ENCODE results near the gene TIE1.

Gene TIE1

GRCh38 chr1:43312212-43312623 is 11.4 kb downstream of the TIE1 start:
- Histone ChIP-seq H3K9ac (ENCODE audit: low read length) (no peak overlapping the region), H4K20me1 (ENCODE audit: insufficient read depth, low read length) (no peaks in the 10 kb centered on the region), H3K4me2 (ENCODE audit: low read length) (no peak overlapping the region), H3K27ac (ENCODE audit: low read length) (no peak overlapping the region), H3K9me3 (ENCODE audit: insufficient read depth, low read length) (no peaks in the 10 kb centered on the region), H3K36me3 (replicated peaks; ENCODE audit: low read depth, low read length) (no peaks in the 10 kb centered on the region), H3K79me2 (ENCODE audit: low read length) (no peaks in the 10 kb centered on the region), H3K27me3 (ENCODE audit: low read depth, low read length) (no peaks in the 10 kb centered on the region), H2AFZ (ENCODE audit: low read depth, low read length) (no peak overlapping the region), H3K4me1 (ENCODE audit: low read length) (no peaks in the 10 kb centered on the region), H3K4me3 (ENCODE audit: low read length) (no peak overlapping the region)
- no peak for TF ChIP-seq EZH2phosphoT487 (IDR thresholded peaks at IDR 0.05; ENCODE audit: low read depth)
- TF ChIP-seq CTCF (IDR thresholded peaks at IDR 0.05; ENCODE audit: low read depth, low read length) = no peak

GRCh38 chr1:43312663-43313515 is 12.1 kb downstream of the TIE1 start:
- Histone ChIP-seq H3K9me3 (ENCODE audit: insufficient read depth, low read length) (no peaks in the 10 kb centered on the region), H3K27me3 (ENCODE audit: low read depth, low read length) (no peaks in the 10 kb centered on the region), H3K4me2 (ENCODE audit: low read length) (no peak overlapping the region), H3K4me3 (ENCODE audit: low read length) (no peak overlapping the region), H2AFZ (ENCODE audit: low read depth, low read length) (no peak overlapping the region), H3K27ac (ENCODE audit: low read length) (no peak overlapping the region), H4K20me1 (ENCODE audit: insufficient read depth, low read length) (no peaks in the 10 kb centered on the region), H3K4me1 (ENCODE audit: low read length) (no peaks in the 10 kb centered on the region), H3K79me2 (ENCODE audit: low read length) (no peaks in the 10 kb centered on the region), H3K36me3 (replicated peaks; ENCODE audit: low read depth, low read length) (no peaks in the 10 kb centered on the region), H3K9ac (ENCODE audit: low read length) (no peak overlapping the region)
- no peak for TF ChIP-seq CTCF (IDR thresholded peaks at IDR 0.05; ENCODE audit: low read depth, low read length)
- TF ChIP-seq EZH2phosphoT487 (IDR thresholded peaks at IDR 0.05; ENCODE audit: low read depth) = no peak

GRCh38 chr1:43313771-43314170 is 13.0 kb downstream of the TIE1 start:
- no peaks in the 10 kb centered on the region for H3K27me3 ChIP-seq (ENCODE audit: low read depth, low read length)
- TF ChIP-seq EZH2phosphoT487 (IDR thresholded peaks at IDR 0.05; ENCODE audit: low read depth) (no peak), CTCF (IDR thresholded peaks at IDR 0.05; ENCODE audit: low read depth, low read length) (no peak)
- H3K9ac ChIP-seq (ENCODE audit: low read length) = no peak overlapping the region
- H3K4me3 ChIP-seq (ENCODE audit: low read length) = no peak overlapping the region
- no peak overlapping the region for H3K4me2 ChIP-seq (ENCODE audit: low read length)
- no peaks in the 10 kb centered on the region for H4K20me1 ChIP-seq (ENCODE audit: insufficient read depth, low read length)
- no peaks in the 10 kb centered on the region for H3K79me2 ChIP-seq (ENCODE audit: low read length)
- H3K4me1 ChIP-seq (ENCODE audit: low read length) = no peaks in the 10 kb centered on the region
- H3K36me3 ChIP-seq (replicated peaks; ENCODE audit: low read depth, low read length) = no peaks in the 10 kb centered on the region
- H2AFZ ChIP-seq (ENCODE audit: low read depth, low read length) = no peak overlapping the region
- H3K9me3 ChIP-seq (ENCODE audit: insufficient read depth, low read length) = no peaks in the 10 kb centered on the region
- no peak overlapping the region for H3K27ac ChIP-seq (ENCODE audit: low read length)

DNA sequence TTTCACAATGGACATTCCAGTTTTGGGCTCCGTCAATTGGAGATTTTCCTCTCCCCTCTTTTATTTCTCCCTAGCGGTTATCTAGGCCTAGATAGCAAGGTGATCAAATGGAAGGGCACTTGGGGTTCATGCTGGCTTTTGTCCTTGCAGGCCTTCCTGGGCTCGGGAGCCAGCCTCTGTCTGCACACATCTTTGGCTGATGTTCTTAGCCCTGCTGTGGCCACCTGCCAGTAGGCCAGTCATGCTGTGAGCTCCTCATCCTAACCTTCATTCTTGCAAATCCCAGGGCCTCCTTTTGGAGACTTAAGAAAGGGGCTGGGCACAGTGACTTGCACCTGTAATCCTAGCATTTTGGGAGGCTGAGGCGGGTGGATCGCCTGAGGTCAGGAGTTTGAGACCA is 13.5 kb downstream of the TIE1 start:
- Histone ChIP-seq H3K4me2 (ENCODE audit: low read length) (no peak overlapping the region), H3K27ac (ENCODE audit: low read length) (no peak overlapping the region), H3K4me3 (ENCODE audit: low read length) (no peak overlapping the region), H3K9me3 (ENCODE audit: insufficient read depth, low read length) (no peaks in the 10 kb centered on the region), H4K20me1 (ENCODE audit: insufficient read depth, low read length) (no peaks in the 10 kb centered on the region), H3K9ac (ENCODE audit: low read length) (no peak overlapping the region), H2AFZ (ENCODE audit: low read depth, low read length) (no peak overlapping the region), H3K4me1 (ENCODE audit: low read length) (no peaks in the 10 kb centered on the region), H3K36me3 (replicated peaks; ENCODE audit: low read depth, low read length) (no peaks in the 10 kb centered on the region), H3K79me2 (ENCODE audit: low read length) (no peaks in the 10 kb centered on the region), H3K27me3 (ENCODE audit: low read depth, low read length) (no peaks in the 10 kb centered on the region)
- TF ChIP-seq CTCF (IDR thresholded peaks at IDR 0.05; ENCODE audit: low read depth, low read length) (no peak), EZH2phosphoT487 (IDR thresholded peaks at IDR 0.05; ENCODE audit: low read depth) (no peak)

Data from OCI-LY3 (cell line).